OCI-LY1 (cell line): ENCODE measurements around the gene PRRT1.

Experiments used
- CTCF ChIP-seq: fragments of 200-600 bp; sonication (generic), shearing (Covaris generic); IDR thresholded peaks from 2 replicates; pipeline ENCODE4 v1.5.1; 2017; ENCODE audit warnings: mild to moderate bottlenecking, antibody characterized with exemption, low read length, moderate library complexity, mixed read lengths
- EZH2 ChIP-seq: fragments of 200-600 bp; sonication (generic), shearing (Covaris generic); IDR thresholded peaks from 2 replicates; pipeline ENCODE4 v1.8.0; 2017; ENCODE audit warnings: borderline replicate concordance, mixed run types, mild to moderate bottlenecking, antibody characterized with exemption, low read length, moderate library complexity, mixed read lengths

GRCh38 chr6:32181915-32182529, 30.3 kb upstream of the PRRT1 start:
- no peak for TF ChIP-seq CTCF
- no peak for TF ChIP-seq EZH2
